Colon (tissue), 2 donors: ENCODE measurements around the gene CFAP57.

Experiments used
- FAIRE-seq: peaks from 2 replicates; lab custom pipeline; 2012; peaks lifted over from hg19 to GRCh38; lab: Jason Lieb, UNC
- donor health status: control.
- donor health status: control.

Gene CFAP57

DNA sequence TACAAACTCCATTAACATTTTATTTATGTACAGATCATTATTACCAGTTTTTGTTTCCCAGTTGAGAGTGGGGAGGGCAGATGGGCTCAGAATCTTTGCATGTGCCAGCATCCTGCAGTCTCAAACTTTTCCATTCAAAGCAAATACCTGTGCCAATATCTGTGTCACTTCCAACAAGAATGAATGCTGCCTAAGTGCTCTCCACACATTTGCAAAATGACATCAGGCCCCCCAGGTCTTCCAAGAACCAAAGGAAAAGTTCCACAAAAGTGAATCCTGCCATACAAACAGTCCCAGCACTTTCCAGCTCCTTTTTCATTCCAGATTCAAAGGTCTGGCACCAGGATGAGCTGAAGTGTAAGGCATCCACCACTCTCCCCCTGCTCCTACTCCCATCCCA is 127.0 kb downstream of the CFAP57 start:
- FAIRE-seq = no peak

DNA sequence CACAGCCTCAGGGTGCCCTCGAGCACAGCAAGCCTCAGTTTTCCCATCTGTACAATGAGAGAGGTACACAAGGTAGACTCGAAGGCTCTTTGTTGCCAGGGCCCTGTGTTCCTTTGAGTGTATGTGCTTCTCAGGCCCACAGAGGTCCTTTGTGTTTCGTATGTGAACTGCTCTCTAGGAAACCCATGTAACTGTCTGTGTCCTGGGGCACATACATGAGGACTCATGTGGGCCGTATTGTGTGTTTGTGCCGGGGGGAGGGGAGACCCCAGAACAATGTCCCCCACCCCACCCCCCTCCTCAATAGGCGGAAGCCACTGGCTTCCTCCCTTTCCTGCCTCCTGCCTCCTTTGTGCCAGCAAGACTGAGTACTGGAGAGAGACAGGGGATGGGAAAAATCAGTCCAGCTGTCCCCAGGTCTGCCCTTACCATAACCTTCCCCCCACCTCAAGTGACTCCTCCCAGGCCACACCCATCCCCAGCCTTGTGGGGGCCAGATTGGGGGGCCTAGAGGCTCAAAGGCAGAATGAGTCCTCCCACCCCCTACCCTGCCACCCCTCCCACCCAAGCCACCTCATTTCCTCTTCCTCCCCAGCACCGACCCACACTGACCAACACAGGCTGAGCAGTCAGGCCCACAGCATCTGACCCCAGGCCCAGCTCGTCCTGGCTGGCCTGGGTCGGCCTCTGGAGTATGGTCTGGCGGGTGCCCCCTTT is 128.4 kb downstream of the CFAP57 start, which contains the start of gene TIE1:
Gene TIE1 (plus strand): TSS at position 605 of the 717 bp plus-strand sequence. CDS start 90 bp downstream, at position 695.
- FAIRE-seq = no peak

DNA sequence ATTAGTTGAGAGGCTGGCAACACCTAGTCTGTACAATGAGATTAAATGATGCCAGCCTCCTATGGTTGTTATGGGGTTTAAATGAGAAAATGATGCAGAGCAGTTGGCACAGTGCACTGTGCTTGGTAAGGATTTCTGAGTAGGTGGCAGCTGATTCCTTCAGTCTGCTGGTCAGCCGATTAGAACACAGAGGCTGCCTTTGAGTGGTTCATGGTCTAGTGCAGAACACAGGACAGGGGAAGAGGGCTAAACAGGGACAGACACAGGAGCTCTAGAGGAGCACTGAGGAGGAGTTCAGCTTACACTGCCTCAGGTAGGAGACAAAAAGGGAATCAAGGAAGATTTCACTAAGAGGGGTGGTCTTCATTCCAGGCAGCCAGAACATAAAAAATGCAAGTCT is 130.1 kb downstream of the CFAP57 start:
- no peak for FAIRE-seq

DNA sequence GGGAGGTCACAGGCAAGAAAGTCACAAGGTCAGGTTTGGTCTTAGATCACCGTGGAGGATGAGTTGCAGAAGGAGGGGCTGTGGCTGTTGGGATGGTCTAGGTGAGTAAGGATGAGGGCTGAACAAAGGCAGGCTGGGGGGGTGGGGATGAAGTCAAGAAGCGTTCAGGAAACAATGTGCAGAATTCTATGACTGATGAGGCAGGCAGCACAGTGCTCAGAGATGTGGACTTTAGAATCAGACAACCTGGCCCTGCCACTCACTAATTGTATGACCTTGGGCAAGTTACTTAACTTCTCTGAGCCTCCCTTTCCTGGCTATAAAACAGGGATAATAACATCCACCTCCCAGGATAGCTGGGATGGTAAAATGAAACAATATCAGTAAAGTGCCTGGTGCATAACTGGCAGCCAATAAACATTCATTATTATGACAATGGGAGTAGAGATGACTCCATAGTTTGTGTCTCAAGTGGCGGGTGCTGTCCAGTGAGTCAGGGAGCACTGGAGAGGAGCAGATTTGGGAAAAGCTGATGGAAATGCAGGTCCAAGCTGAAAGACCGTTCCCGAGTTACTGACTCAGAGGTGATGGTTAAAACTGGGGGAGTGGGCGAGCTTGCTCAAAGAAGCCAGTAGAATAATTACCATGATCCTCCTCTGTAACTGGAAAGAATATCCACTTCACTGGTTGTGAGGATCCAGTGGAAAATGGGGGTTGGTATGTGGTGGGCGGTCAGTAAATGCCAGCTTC is 130.8 kb downstream of the CFAP57 start:
- FAIRE-seq = no peak

GRCh38 chr1:43303471-43304313 is 131.6 kb downstream of the CFAP57 start:
- FAIRE-seq = no peak
